Nephron (organoid): ENCODE measurements around the gene B3GNT9.

ENCODE experiments used
- H3K27ac Mint-ChIP-seq, 3 experiments: 2 replicates each; pipeline ENCODE4 v1.8.0; 2020; ENCODE audit warnings: mixed read lengths in 3 of 3, mild to moderate bottlenecking in 2 of 3, moderate library complexity in 1 of 3
- H3K27me3 Mint-ChIP-seq: 2 replicates; pipeline ENCODE4 v1.8.0; 2021; ENCODE audit warnings: low read depth, mild to moderate bottlenecking, moderate library complexity, mixed read lengths
- H3K36me3 Mint-ChIP-seq: 2 replicates; pipeline ENCODE4 v1.8.0; 2020; ENCODE audit warnings: low read depth, mixed read lengths
- H3K4me1 Mint-ChIP-seq: 2 replicates; pipeline ENCODE4 v1.8.0; 2020; ENCODE audit warnings: mixed read lengths
- H3K4me3 Mint-ChIP-seq, 3 experiments: 2 replicates each; pipeline ENCODE4 v1.8.0; 2020; ENCODE audit warnings: mild to moderate bottlenecking in 3 of 3, mixed read lengths in 3 of 3, moderate library complexity in 2 of 3
- H3K9me3 Mint-ChIP-seq: 2 replicates; pipeline ENCODE4 v1.8.0; 2020; ENCODE audit warnings: mixed read lengths
- CTCF ChIP-seq, 3 experiments: fragments of 200-600 bp; sonication (generic); IDR thresholded peaks; one replicate each; pipeline ENCODE4 v1.5.0; 2021; ENCODE audit warnings: antibody characterized with exemption in 3 of 3; ENCODE audit not compliant: unreplicated experiment in 3 of 3

The B3GNT9 gene

GRCh38 chr16:67164599-67165061 is 13.8 kb upstream of the B3GNT9 start, which contains the start of gene HSF4:
TSS of gene HSF4 (plus strand) at chr16:67164745. CDS start at chr16:67164812, 67 bp downstream.
- Mint-ChIP-seq H3K4me3 (peak within 1 kb of the TSS; percentile 55 to 67 (median 64)), H3K27ac (no peak within 1 kb of the TSS), H3K9me3 (no peaks in the 10 kb centered on the region), H3K27me3 (peaks cover 95% of the 10 kb centered on the region), H3K4me1 (peaks cover 27% of the 10 kb centered on the region), H3K36me3 (no peaks in the 10 kb centered on the region)
- no peak for TF ChIP-seq CTCF (IDR thresholded peaks at IDR 0.05; ENCODE audit: unreplicated experiment in 3 of 3)

GRCh38 chr16:67163999-67164558 is 13.3 kb upstream of the B3GNT9 start:
- no peak overlapping the region for H3K27ac Mint-ChIP-seq
- no peaks in the 10 kb centered on the region for H3K9me3 Mint-ChIP-seq
- peaks cover 21% of the 10 kb centered on the region for H3K4me1 Mint-ChIP-seq
- no peak for TF ChIP-seq CTCF (IDR thresholded peaks at IDR 0.05; ENCODE audit: unreplicated experiment in 3 of 3)
- H3K27me3 Mint-ChIP-seq = peaks cover 94% of the 10 kb centered on the region
- no peaks in the 10 kb centered on the region for H3K36me3 Mint-ChIP-seq
- peak overlapping the region; percentile 30 to 67 (median 64) for H3K4me3 Mint-ChIP-seq

DNA sequence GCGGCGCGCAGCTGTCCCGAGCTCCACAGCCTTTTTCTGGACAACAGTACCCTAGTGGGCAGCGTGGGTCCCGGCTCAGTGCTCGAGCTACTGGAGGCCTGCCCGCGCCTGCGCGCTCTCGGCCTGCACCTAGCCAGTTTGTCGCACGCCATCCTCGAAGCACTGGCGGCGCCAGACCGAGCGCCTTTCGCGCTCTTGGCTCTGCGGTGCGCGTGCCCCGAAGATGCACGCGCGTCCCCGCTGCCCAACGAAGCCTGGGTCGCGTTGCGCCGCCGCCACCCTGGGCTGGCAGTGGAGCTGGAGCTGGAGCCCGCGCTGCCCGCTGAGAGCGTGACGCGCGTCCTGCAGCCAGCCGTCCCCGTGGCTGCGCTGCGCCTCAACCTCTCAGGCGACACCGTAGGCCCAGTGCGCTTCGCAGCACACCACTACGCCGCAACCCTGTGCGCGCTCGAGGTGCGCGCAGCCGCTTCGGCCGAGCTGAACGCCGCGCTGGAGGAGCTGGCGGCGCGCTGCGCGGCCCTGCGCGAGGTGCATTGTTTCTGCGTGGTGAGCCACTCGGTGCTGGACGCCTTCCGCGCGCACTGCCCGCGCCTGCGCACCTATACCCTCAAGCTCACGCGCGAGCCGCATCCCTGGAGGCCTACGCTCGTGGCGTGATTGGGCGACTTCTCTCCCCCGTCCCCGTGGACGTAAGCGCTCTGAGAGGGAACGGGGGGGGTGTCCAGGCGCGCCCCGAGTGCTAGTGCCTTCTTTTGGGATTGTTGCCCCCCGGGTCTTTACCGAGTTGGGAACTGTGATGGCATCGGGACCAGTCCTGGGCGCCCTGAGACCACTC is 12.6 kb upstream of the B3GNT9 start:
- Mint-ChIP-seq H3K36me3 (no peaks in the 10 kb centered on the region), H3K27me3 (peaks cover 94% of the 10 kb centered on the region), H3K4me3 (peak overlapping the region; percentile 30 to 67 (median 64)), H3K27ac (no peak overlapping the region), H3K4me1 (peaks cover 22% of the 10 kb centered on the region), H3K9me3 (no peaks in the 10 kb centered on the region)
- TF ChIP-seq CTCF (IDR thresholded peaks at IDR 0.05; ENCODE audit: unreplicated experiment in 3 of 3) = no peak

DNA sequence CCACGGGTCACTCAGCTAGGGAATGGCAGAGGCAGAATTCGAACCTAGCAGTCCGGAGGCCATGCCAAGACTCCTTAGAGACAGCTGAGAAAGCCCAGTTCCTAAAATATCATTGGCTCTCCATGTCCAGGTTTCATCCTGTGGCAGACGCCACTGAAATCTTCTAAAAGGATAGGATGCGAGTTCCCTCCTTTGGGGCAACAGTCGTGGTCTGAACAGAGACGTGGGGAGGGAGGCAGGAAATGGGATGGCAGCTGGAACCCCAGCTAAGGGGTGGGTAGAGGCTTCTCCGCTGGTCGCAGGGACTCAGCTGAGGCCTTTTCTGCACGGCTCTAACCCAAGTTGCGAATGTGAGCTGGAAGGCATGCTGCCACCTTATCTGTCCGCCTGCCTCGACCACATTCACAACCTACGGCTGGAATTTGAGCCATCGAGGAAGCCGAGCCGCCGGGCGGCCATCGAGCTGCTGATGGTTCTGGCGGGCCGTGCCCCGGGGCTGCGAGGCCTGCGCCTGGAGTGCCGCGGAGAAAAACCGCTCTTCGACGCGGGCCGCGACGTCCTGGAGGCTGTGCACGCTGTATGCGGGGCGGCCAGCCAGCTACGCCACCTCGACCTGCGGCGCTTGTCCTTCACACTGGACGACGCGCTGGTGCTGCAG is 11.8 kb upstream of the B3GNT9 start:
- Mint-ChIP-seq H3K4me3 (peak overlapping the region; percentile 60 to 77 (median 76)), H3K36me3 (no peaks in the 10 kb centered on the region), H3K27me3 (peaks cover 94% of the 10 kb centered on the region)

GRCh38 chr16:67161595-67162058 is 10.8 kb upstream of the B3GNT9 start:
- no peaks in the 10 kb centered on the region for H3K9me3 Mint-ChIP-seq
- H3K27me3 Mint-ChIP-seq = peaks cover 94% of the 10 kb centered on the region
- TF ChIP-seq CTCF (IDR thresholded peaks at IDR 0.05; ENCODE audit: unreplicated experiment in 3 of 3) = no peak
- H3K4me3 Mint-ChIP-seq = peak overlapping the region; percentile 38 to 77 (median 76)
- no peaks in the 10 kb centered on the region for H3K36me3 Mint-ChIP-seq
- H3K4me1 Mint-ChIP-seq = peaks cover 19% of the 10 kb centered on the region
- H3K27ac Mint-ChIP-seq = no peak overlapping the region

More for the DNA sequence above, 11.8 kb upstream of the B3GNT9 start:
- H3K4me1 Mint-ChIP-seq = peaks cover 19% of the 10 kb centered on the region
- TF ChIP-seq CTCF (IDR thresholded peaks at IDR 0.05; ENCODE audit: unreplicated experiment in 3 of 3) = no peak
- H3K9me3 Mint-ChIP-seq = no peaks in the 10 kb centered on the region
- no peak overlapping the region for H3K27ac Mint-ChIP-seq
